Heart left ventricle (tissue), 16 donors: ENCODE results near the gene SPIN1. TPM values are rescaled to one million over a fixed set of nuclear protein-coding genes. Genes with fewer than 3 reads are reported as not detected.

Experiments
- ATAC-seq, 4 donors: fragments of 200-7000 bp; cut with Tn5 transposase; one replicate each; pipeline ENCODE4 v1.9.1; 2020 to 2022; ENCODE audit warnings: moderate library complexity in 4 of 4, mild to moderate bottlenecking in 3 of 4, moderate number of reproducible peaks in 1 of 4
- DNase-seq, 5 donors: peaks; one replicate each; pipeline ENCODE4 v3.0.0-alpha.2; 2020
- H3K27ac ChIP-seq, 12 donors: fragments of 200-600 bp; sonication (generic) in 4 of 12; one replicate each; pipeline versions ENCODE4 v1.5.0 to v1.8.0; 2016 to 2022; ENCODE audit warnings: mild to moderate bottlenecking in 2 of 12
- H3K27me3 ChIP-seq, 9 donors: fragments of 200-600 bp; sonication (generic) in 2 of 9; one replicate each; pipeline versions ENCODE4 v1.5.1 to v1.8.0; 2016 to 2022; ENCODE audit warnings: mild to moderate bottlenecking in 3 of 9
- H3K36me3 ChIP-seq, 9 donors: fragments of 200-600 bp; sonication (generic) in 2 of 9; one replicate each; pipeline versions ENCODE4 v1.5.0 to v1.8.0; 2018 to 2022; ENCODE audit warnings: mild to moderate bottlenecking in 2 of 9
- H3K4me1 ChIP-seq, 12 donors: fragments of 200-600 bp; sonication (generic) in 4 of 12; one replicate each; pipeline versions ENCODE4 v1.5.0 to v1.8.0; 2016 to 2022; ENCODE audit warnings: mild to moderate bottlenecking in 3 of 12
- H3K4me3 ChIP-seq, 12 donors: fragments of 200-600 bp; sonication (generic) in 4 of 12; one replicate each; pipeline versions ENCODE4 v1.5.0 to v1.8.0; 2017 to 2022; ENCODE audit warnings: mild to moderate bottlenecking in 9 of 12, moderate library complexity in 4 of 12
- H3K9me3 ChIP-seq, 12 donors: fragments of 200-600 bp; sonication (generic) in 4 of 12; one replicate each; pipeline versions ENCODE4 v1.5.0 to v1.8.0; 2016 to 2022; ENCODE audit warnings: mild to moderate bottlenecking in 1 of 12
- CTCF ChIP-seq, 12 donors: fragments of 200-600 bp; sonication (generic) in 4 of 12; IDR thresholded peaks; one replicate each; pipeline versions ENCODE4 v1.5.0 to v1.8.0; 2018 to 2022; ENCODE audit warnings: antibody characterized with exemption in 12 of 12, mild to moderate bottlenecking in 5 of 12
- POLR2A ChIP-seq, 2 donors: fragments of 450-650 bp; IDR thresholded peaks; one replicate each; pipeline ENCODE4 v1.6.1; 2017; ENCODE audit warnings: antibody characterized with exemption in 2 of 2, mild to moderate bottlenecking in 2 of 2, moderate library complexity in 2 of 2
- WGBS, 4 donors: extraction: QIAGEN DNeasy Blood & Tissue Kit in 2 of 4; methylation state at CpG; one replicate each; pipeline versions ENCODE4 v1.1.5 to v1.1.7; 2013 to 2018; 5-methylcytosine and 5-hydroxymethylcytosine counted together
- intact Hi-C, 10 donors: fragments of 100-400 bp; cut with DNase I; formaldehyde crosslinking; loops; one replicate each; pipeline versions ENCODE4 v1.11.1 to v1.14.2; 2022
- polyA plus RNA-seq, 2 donors: library from polyadenylated mRNA; stranded (reverse); fragments of 200-250 nt; gene quantifications; one replicate each; pipeline ENCODE4 v1.2.3, GENCODE V29; 2013
- total RNA-seq, 9 donors: library from RNA; depleted of rRNA in 2 of 9; stranded (reverse); fragments of >200 nt in 2 of 9; fragmentation: NEBNext Ultra II Directional in 3 of 9; extraction: Animal tissue kit (Norgen Biotek cat#: 25700) in 3 of 9; gene quantifications; one replicate each; pipeline versions ENCODE4 v1.1.0 to v1.2.4, GENCODE V29; 2016 to 2023
- donor health status: ischemic (EF 13 %, LVEDD 7.1; RV severe dilation, severe dysfunction).
- donor health status: healthy with polysubstance abuse.
- donor health status: DM: no; HTN: yes; CAD: no.
- donor health status: DM: no; HTN: no; CAD: no.
- donor health status: ischemic (EF 25% LVEDD 6.9; RV normal size, moderate dysfunction).
- donor health status: ischemic (EF 25% LVEDD 5.7; RV mildly dilated, moderate dysfunction).
- donor health status: healthy.
- donor health status: DM: yes; HTN: yes; CAD: no.
- donor health status: ischemic (EF 35%, LVEDD 5.7; RV mildly dilated, moderate dysfunction).
- donor health status: nonischemic (EF 11% LVEDD 7.7; RV severe dilation, severe dysfunction).
- donor health status: DM: yes; HTN: yes; CAD: no.
- donor health status: PGD.
- donor health status: ischemic (EF 29% LVEDD 5.4; RV normal size, mild dysfunction).
- donor health status: nonischemic (EF 23%, LVEDD 6.1; RV moderate dilation, normal function).

The SPIN1 gene
- total and polyA plus RNA-seq, 11 donors, result 17.8 to 61.2 (median 43.4) TPM

- 86 to 91% (median 89%) methylated on average over 3 of the region's 3 CpGs for WGBS, 4 donors
- intact Hi-C loops, result no loop called here
Measured at GRCh38 chr9:88359974-88360373, 28.3 kb upstream of the SPIN1 start.

GRCh38 chr9:88362681-88363080, 25.6 kb upstream of the SPIN1 start:
- intact Hi-C loops, result no loop called here
- H3K27me3 ChIP-seq, result peaks cover 0 to 5% (median 0%) of the 10 kb centered on the region in 9 donors
- no peak overlapping the region for H3K27ac ChIP-seq
- no peaks in the 10 kb centered on the region for H3K36me3 ChIP-seq
- no peak for TF ChIP-seq CTCF (IDR thresholded peaks at IDR 0.05)
- no peak for TF ChIP-seq POLR2A (IDR thresholded peaks at IDR 0.05)
- DNase-seq (no peak), ATAC-seq (no peak)
- H3K4me1 ChIP-seq, result no peaks in the 10 kb centered on the region
- WGBS, 4 donors, result 80 to 91% (median 86%) methylated on average over 2 of the region's 2 CpGs
- peaks cover 0 to 11% (median 0%) of the 10 kb centered on the region in 12 donors for H3K9me3 ChIP-seq
- no peak overlapping the region for H3K4me3 ChIP-seq

More at GRCh38 chr9:88359974-88360373, 28.3 kb upstream of the SPIN1 start:
- H3K27me3 ChIP-seq, result peaks cover 0 to 5% (median 0%) of the 10 kb centered on the region in 9 donors
- H3K36me3 ChIP-seq, result no peaks in the 10 kb centered on the region
- H3K9me3 ChIP-seq, result peaks cover 0 to 6% (median 0%) of the 10 kb centered on the region in 12 donors
- H3K27ac ChIP-seq, result no peak overlapping the region
- no peak for ATAC-seq
- H3K4me1 ChIP-seq, result no peaks in the 10 kb centered on the region
- DNase-seq, result no peak
- TF ChIP-seq CTCF (IDR thresholded peaks at IDR 0.05) (no peak), POLR2A (IDR thresholded peaks at IDR 0.05) (no peak)
- no peak overlapping the region for H3K4me3 ChIP-seq

GRCh38 chr9:88363661-88364060, 24.6 kb upstream of the SPIN1 start:
- Histone ChIP-seq H3K36me3 (no peaks in the 10 kb centered on the region), H3K9me3 (peaks cover 0 to 20% (median 0%) of the 10 kb centered on the region in 12 donors), H3K4me3 (no peak overlapping the region), H3K27ac (no peak overlapping the region), H3K27me3 (peaks cover 0 to 5% (median 0%) of the 10 kb centered on the region in 9 donors), H3K4me1 (no peaks in the 10 kb centered on the region)
- ATAC-seq (no peak), DNase-seq (no peak)
- TF ChIP-seq CTCF (IDR thresholded peaks at IDR 0.05) (no peak), POLR2A (IDR thresholded peaks at IDR 0.05) (no peak)
- WGBS, 4 donors, result 86 to 97% (median 89%) methylated on average over 1 of the region's 1 CpG
- intact Hi-C loops, result no loop called here

- TF ChIP-seq POLR2A (IDR thresholded peaks at IDR 0.05) (no peak), CTCF (IDR thresholded peaks at IDR 0.05) (no peak)
- 70 to 87% (median 79%) methylated on average over 2 of the region's 2 CpGs for WGBS, 4 donors
- intact Hi-C loops, result no loop called here
- Histone ChIP-seq H3K9me3 (peaks cover 0 to 25% (median 0%) of the 10 kb centered on the region in 12 donors), H3K27me3 (peaks cover 0 to 5% (median 0%) of the 10 kb centered on the region in 9 donors), H3K4me1 (no peaks in the 10 kb centered on the region), H3K4me3 (no peak overlapping the region), H3K27ac (no peak overlapping the region), H3K36me3 (no peaks in the 10 kb centered on the region)
- ATAC-seq (no peak), DNase-seq (no peak)
Measured at GRCh38 chr9:88364706-88365105, 23.5 kb upstream of the SPIN1 start.
